HCT116 (cell line): ENCODE data around the gene BPIFB4. TPM values are rescaled to one million over a fixed set of nuclear protein-coding genes. Genes with fewer than 3 reads are reported as not detected.
"Not testable (repeated sequence)": the region's sequence is repeated elsewhere in the genome, so short reads cannot be mapped to it uniquely, and the experiment has no call there.

ENCODE experiments used
- ATAC-seq: fragments of 200-7000 bp; cut with Tn5 transposase; 2 replicates; pipeline ENCODE4 v1.9.1; 2020; ENCODE audit warnings: mild to moderate bottlenecking, moderate library complexity
- BruUV-seq: library from RNA; stranded (reverse); fragments of 400-500 nt; replicated peaks from 2 replicates; lab custom pipeline; 2021; lab: Mats Ljungman, UMichigan
- CTCF ChIA-PET: fragments of 300-600 bp; sonication (Branson Sonifier 250); formaldehyde crosslinking; loops from one replicate; lab custom pipeline; 2021; ENCODE audit warnings: antibody characterized with exemption; lab: Charles Lee
- POLR2A ChIA-PET: fragments of 300-600, 350-600 bp; sonication (Branson Sonifier 250); formaldehyde crosslinking; loops from one replicate; lab custom pipeline; 2021; ENCODE audit warnings: antibody characterized with exemption; lab: Charles Lee
- RAD21 ChIA-PET, 2 experiments: fragments of 300-600 bp; sonication (Branson Sonifier 250); formaldehyde crosslinking; loops; one replicate each; lab custom pipeline; 2023; ENCODE audit warnings: low total read pairs in 2 of 2; ENCODE audit not compliant: uncharacterized antibody in 2 of 2, unreplicated experiment in 2 of 2, low non-redundant PET in 1 of 2; lab: Charles Lee
- DNase-seq: peaks from one replicate; pipeline ENCODE4 v3.0.0-alpha.2; 2010; ENCODE audit warnings: low read depth, low spot score
- H2AFZ ChIP-seq: fragments of 200-600 bp; shearing (Covaris generic), sonication (generic); 2 replicates; pipeline ENCODE4 v1.6.1; 2017; ENCODE audit warnings: low read depth, mixed run types, mixed read lengths, antibody characterized with exemption, low read length; ENCODE audit not compliant: poor library complexity, severe bottlenecking
- H3K27ac ChIP-seq: 2 replicates; pipeline ENCODE4 v1.5.1; 2012; ENCODE audit warnings: low read depth, low read length
- H3K27me3 ChIP-seq: fragments of 200-600 bp; sonication (generic); 2 replicates; pipeline ENCODE4 v1.6.1; 2016; ENCODE audit warnings: mixed run types, low read length, mixed read lengths; ENCODE audit not compliant: insufficient read depth
- H3K36me3 ChIP-seq, 2 experiments: fragments of 200-500 bp in 1 of 2; fragments of 200-600 bp in 1 of 2; sonication (Bioruptor generic) in 1 of 2; sonication (generic) in 1 of 2; 2 replicates each; pipeline versions ENCODE4 v1.5.1 to v1.6.1; 2014 to 2016; ENCODE audit warnings: low read length in 2 of 2, inconsistent platforms in 1 of 2, mixed read lengths in 1 of 2, mixed run types in 1 of 2; ENCODE audit not compliant: insufficient read depth in 2 of 2, control insufficient read depth in 1 of 2
- H3K4me1 ChIP-seq, 2 experiments: fragments of 200-600 bp in 1 of 2; sonication (generic) in 1 of 2; 2 replicates each; pipeline versions ENCODE4 v1.5.1 to v1.6.1; 2012 to 2017; ENCODE audit warnings: low read length in 2 of 2, inconsistent platforms in 1 of 2, mild to moderate bottlenecking in 1 of 2, mixed read lengths in 1 of 2, mixed run types in 1 of 2, moderate library complexity in 1 of 2; ENCODE audit not compliant: insufficient read depth in 2 of 2, control insufficient read depth in 1 of 2
- H3K4me2 ChIP-seq: fragments of 200-600 bp; sonication (generic); 2 replicates; pipeline ENCODE4 v1.6.1; 2017; ENCODE audit warnings: mixed run types, low read length, mixed read lengths
- H3K4me3 ChIP-seq, 2 experiments: fragments of 200-600 bp in 1 of 2; sonication (generic) in 1 of 2; replicated peaks in 1 of 2; 2 replicates each; pipeline ENCODE4 v1.5.1; 2011 to 2016; ENCODE audit warnings: low read length in 2 of 2, control low read depth in 1 of 2, low read depth in 1 of 2, mild to moderate bottlenecking in 1 of 2, mixed read lengths in 1 of 2, mixed run types in 1 of 2
- H3K79me2 ChIP-seq: fragments of 200-600 bp; sonication (generic); 2 replicates; pipeline ENCODE4 v1.6.1; 2017; ENCODE audit warnings: mild to moderate bottlenecking, mixed run types, low read length, moderate library complexity, mixed read lengths; ENCODE audit not compliant: insufficient read depth
- H3K9ac ChIP-seq: fragments of 200-600 bp; sonication (generic); 2 replicates; pipeline ENCODE4 v1.6.1; 2016; ENCODE audit warnings: low read length, mixed read lengths
- H3K9me2 ChIP-seq: fragments of 200-600 bp; sonication (generic), shearing (Covaris generic); 2 replicates; pipeline ENCODE4 v1.6.1; 2017; ENCODE audit warnings: mixed run types, mild to moderate bottlenecking, moderate library complexity; ENCODE audit not compliant: insufficient read depth
- H3K9me3 ChIP-seq, 2 experiments: fragments of 200-500 bp in 1 of 2; fragments of 200-600 bp in 1 of 2; sonication (Bioruptor generic) in 1 of 2; sonication (generic) in 1 of 2; 2 replicates each; pipeline ENCODE4 v1.6.1; 2014 to 2017; ENCODE audit warnings: low read length in 2 of 2, mixed read lengths in 2 of 2, inconsistent platforms in 1 of 2, low read depth in 1 of 2, mild to moderate bottlenecking in 1 of 2, mixed run types in 1 of 2, moderate library complexity in 1 of 2; ENCODE audit not compliant: control insufficient read depth in 1 of 2, insufficient read depth in 1 of 2
- H4K20me1 ChIP-seq: fragments of 200-600 bp; sonication (generic), shearing (Covaris generic); 2 replicates; pipeline ENCODE4 v1.6.1; 2017; ENCODE audit warnings: mixed run types, mild to moderate bottlenecking, moderate library complexity; ENCODE audit not compliant: insufficient read depth
- CBX3 ChIP-seq: IDR thresholded peaks from 2 replicates; pipeline ENCODE4 v1.6.1; 2012; ENCODE audit warnings: low read depth
- EZH2 ChIP-seq: fragments of 200-600 bp; sonication (generic); IDR thresholded peaks from 2 replicates; pipeline ENCODE4 v1.6.1; 2017; ENCODE audit warnings: antibody characterized with exemption, mixed run types
- ZBTB33 ChIP-seq: IDR thresholded peaks from 2 replicates; pipeline ENCODE4 v1.6.1; 2011; ENCODE audit warnings: mild to moderate bottlenecking, low read length, moderate library complexity; ENCODE audit not compliant: insufficient replicate concordance; ENCODE audit errors: extremely low read depth
- intact Hi-C: fragments of 100-400 bp; cut with micrococcal nuclease; formaldehyde crosslinking; loops from 2 replicates; pipeline ENCODE4 v1.10.0; 2022
- total RNA-seq: library from RNA; stranded (reverse); gene quantifications from one replicate; pipeline ENCODE4 v1.2.1, GENCODE V29; 2021; ENCODE audit not compliant: unreplicated experiment

The BPIFB4 gene
- total RNA-seq, 1 experiment from 2014 or later: not detected

- peaks cover 12% of the 10 kb centered on the region; the same call in 1 of the 2 replicates for H3K27me3 ChIP-seq
- no peaks in the 10 kb centered on the region for H3K79me2 ChIP-seq
- ChIA-PET POLR2A (no interaction called here), CTCF (no interaction called here), RAD21 (no interaction called here)
- DNase-seq (no peak), ATAC-seq (no peak)
- BruUV-seq: no TSS peak
- H3K36me3 ChIP-seq: no peaks in the 10 kb centered on the region
- H2AFZ ChIP-seq: no peak overlapping the region
- peaks cover 0 to 5% of the 10 kb centered on the region in 2 experiments; a peak in 1 of 4 replicates for H3K9me3 ChIP-seq
- H4K20me1 ChIP-seq: no peaks in the 10 kb centered on the region
- no peaks in the 10 kb centered on the region for H3K9me2 ChIP-seq
- TF ChIP-seq ZBTB33 (no peak), EZH2 (no peak), CBX3 (no peak)
- H3K27ac ChIP-seq: no peak overlapping the region
- H3K9ac ChIP-seq: no peak overlapping the region
- no peaks in the 10 kb centered on the region for H3K4me1 ChIP-seq
- H3K4me2 ChIP-seq: no peak overlapping the region
- no peak overlapping the region for H3K4me3 ChIP-seq
- intact Hi-C loops: no loop called here
Observed at GRCh38 chr20:33043731-33044181, 35.7 kb upstream of the BPIFB4 start.

- RAD21 ChIA-PET, POLR2A ChIA-PET, ATAC-seq: not testable (repeated sequence)
Observed at GRCh38 chr20:33045129-33045721, 34.2 kb upstream of the BPIFB4 start.

More at GRCh38 chr20:33045129-33045721, 34.2 kb upstream of the BPIFB4 start:
- H3K4me3 ChIP-seq, H3K27me3 ChIP-seq, H3K4me1 ChIP-seq, H3K27ac ChIP-seq, H3K79me2 ChIP-seq, BruUV-seq, H3K4me2 ChIP-seq, CTCF ChIA-PET, H3K9me3 ChIP-seq, H3K9ac ChIP-seq, H3K36me3 ChIP-seq, DNase-seq, H3K9me2 ChIP-seq, intact Hi-C loops, H4K20me1 ChIP-seq, H2AFZ ChIP-seq: not testable (repeated sequence)
